Tibial artery (tissue), 4 donors: Measurements from ENCODE around the gene SFXN2.

Experiments used
- DNase-seq, 2 donors: peaks; one replicate each; pipeline ENCODE4 v3.0.0-alpha.2; 2019
- H3K27ac ChIP-seq, 2 donors: fragments of 200-600 bp; sonication (generic) in 1 of 2; 1 replicate in 1 of 2; 2 replicates in 1 of 2; pipeline ENCODE4 v1.5.1; 2018 to 2019; ENCODE audit warnings: mild to moderate bottlenecking in 1 of 2
- H3K27me3 ChIP-seq, 2 donors: fragments of 200-600 bp; sonication (generic) in 1 of 2; one replicate each; pipeline versions ENCODE4 v1.5.1 to v1.6.0; 2016 to 2019
- H3K36me3 ChIP-seq, 3 donors: fragments of 200-600 bp; sonication (generic) in 2 of 3; one replicate each; pipeline ENCODE4 v1.5.1; 2016 to 2019; ENCODE audit warnings: mild to moderate bottlenecking in 2 of 3
- H3K4me1 ChIP-seq, 4 donors: fragments of 200-600 bp; sonication (generic) in 2 of 4; 1 replicate in 3 of 4; 2 replicates in 1 of 4; pipeline ENCODE4 v1.5.1; 2016 to 2019
- H3K4me3 ChIP-seq, 2 donors: fragments of 200-600 bp; sonication (generic) in 1 of 2; 1 replicate in 1 of 2; 2 replicates in 1 of 2; pipeline ENCODE4 v1.5.1; 2018 to 2019; ENCODE audit warnings: mild to moderate bottlenecking in 2 of 2
- H3K9me3 ChIP-seq, 3 donors: fragments of 200-600 bp; sonication (generic) in 1 of 3; one replicate each; pipeline ENCODE4 v1.5.1; 2016 to 2019
- CTCF ChIP-seq, 2 experiments: fragments of 200-600 bp in 1 of 2; fragments of 450-650 bp in 1 of 2; IDR thresholded peaks; one replicate each; pipeline ENCODE4 v1.5.1; 2017 to 2019; ENCODE audit warnings: antibody characterized with exemption in 2 of 2, mild to moderate bottlenecking in 1 of 2, moderate library complexity in 1 of 2
- intact Hi-C: fragments of 100-400 bp; cut with DNase I; formaldehyde crosslinking; loops from one replicate; pipeline ENCODE4 v1.15.0; 2023; ENCODE audit warnings: low total_unique reads

SFXN2 gene

GRCh38 chr10:102775201-102775934 is 60.9 kb downstream of the SFXN2 start:
- H3K4me3 ChIP-seq = peak overlapping the region; percentile 49 to 59
- no peaks in the 10 kb centered on the region for H3K9me3 ChIP-seq
- no peak for TF ChIP-seq CTCF (IDR thresholded peaks at IDR 0.05)
- H3K4me1 ChIP-seq = peaks cover 5 to 98% (median 78%) of the 10 kb centered on the region in 4 donors
- peak; percentile 92 to 98 for DNase-seq
- peak overlapping the region; percentile 83 to 95 for H3K27ac ChIP-seq
- no peaks in the 10 kb centered on the region for H3K36me3 ChIP-seq
- no peaks in the 10 kb centered on the region for H3K27me3 ChIP-seq
- intact Hi-C loops = loop anchor here (2.0 to 5.0 kb wide), 2 partner anchors 33 to 39 kb away; partner anchors contain the start of gene WBP1L

- intact Hi-C loops = loop anchor here (2.0 to 5.0 kb wide), 2 partner anchors 34 to 39 kb away; partner anchors contain the start of gene WBP1L
Measured at GRCh38 chr10:102775935-102776669, 61.7 kb downstream of the SFXN2 start.

GRCh38 chr10:102776779-102777456 is 62.5 kb downstream of the SFXN2 start:
- peak in 1 of 2 experiments; percentile 17 for TF ChIP-seq CTCF (IDR thresholded peaks at IDR 0.05)
- Histone ChIP-seq H3K27ac (peak overlapping the region; percentile 83 to 95), H3K4me1 (peaks cover 13 to 98% (median 88%) of the 10 kb centered on the region in 4 donors), H3K9me3 (no peaks in the 10 kb centered on the region), H3K36me3 (no peaks in the 10 kb centered on the region), H3K4me3 (peak overlapping the region; percentile 49 to 59), H3K27me3 (no peaks in the 10 kb centered on the region)
- intact Hi-C loops = loop anchor here (5.0 kb wide), 1 partner anchor 35 kb away; the partner anchor contains the start of gene WBP1L
- peak; percentile 89 to 93 for DNase-seq

More at GRCh38 chr10:102775935-102776669, 61.7 kb downstream of the SFXN2 start:
- no peaks in the 10 kb centered on the region for H3K9me3 ChIP-seq
- TF ChIP-seq CTCF (IDR thresholded peaks at IDR 0.05) = no peak
- no peaks in the 10 kb centered on the region for H3K36me3 ChIP-seq
- no peaks in the 10 kb centered on the region for H3K27me3 ChIP-seq
- H3K27ac ChIP-seq = peak overlapping the region; percentile 83 to 95
- H3K4me3 ChIP-seq = peak overlapping the region; percentile 49 to 59
- DNase-seq = peak; percentile 92 to 96
- H3K4me1 ChIP-seq = peaks cover 6 to 98% (median 80%) of the 10 kb centered on the region in 4 donors

GRCh38 chr10:102777711-102778453 is 63.4 kb downstream of the SFXN2 start:
- H3K4me1 ChIP-seq = peaks cover 13 to 98% (median 92%) of the 10 kb centered on the region in 4 donors
- peak overlapping the region; percentile 49 to 59 for H3K4me3 ChIP-seq
- H3K36me3 ChIP-seq = no peaks in the 10 kb centered on the region
- no peak for TF ChIP-seq CTCF (IDR thresholded peaks at IDR 0.05)
- DNase-seq = no peak
- intact Hi-C loops = loop anchor here (5.0 kb wide), 1 partner anchor 36 kb away; the partner anchor contains the start of gene WBP1L
- H3K27me3 ChIP-seq = no peaks in the 10 kb centered on the region
- peak overlapping the region; percentile 83 to 95 for H3K27ac ChIP-seq
- no peaks in the 10 kb centered on the region for H3K9me3 ChIP-seq
